Effector memory CD8-positive, alpha-beta T cell (primary cell): ENCODE results near the gene TMEM245.

ENCODE experiments used
- ATAC-seq: fragments of 150-1000 bp; cut with Tn5 transposase; replicated peaks from 2 replicates; pipeline ENCODE4 v1.10.0; 2021; ENCODE audit warnings: mild to moderate bottlenecking, moderate library complexity
- DNase-seq, 3 experiments: peaks; one replicate each; pipeline ENCODE4 v3.0.0; 2021
- H3K27ac Mint-ChIP-seq, 2 donors: one replicate each; pipeline ENCODE4 v1.8.0; 2022; ENCODE audit warnings: mild to moderate bottlenecking in 2 of 2, mixed read lengths in 2 of 2, moderate library complexity in 2 of 2
- H3K27me3 Mint-ChIP-seq, 2 donors: one replicate each; pipeline ENCODE4 v1.8.0; 2022; ENCODE audit warnings: mixed read lengths in 2 of 2
- H3K36me3 Mint-ChIP-seq: one replicate; pipeline ENCODE4 v1.8.0; 2022; ENCODE audit warnings: mild to moderate bottlenecking, moderate library complexity, mixed read lengths; ENCODE audit not compliant: insufficient read depth
- H3K4me1 Mint-ChIP-seq, 2 donors: one replicate each; pipeline ENCODE4 v1.8.0; 2022; ENCODE audit warnings: low read depth in 2 of 2, mixed read lengths in 2 of 2
- H3K4me3 Mint-ChIP-seq, 2 donors: one replicate each; pipeline ENCODE4 v1.8.0; 2022; ENCODE audit warnings: mild to moderate bottlenecking in 2 of 2, mixed read lengths in 2 of 2, moderate library complexity in 2 of 2
- H3K9me3 Mint-ChIP-seq, 2 donors: one replicate each; pipeline ENCODE4 v1.8.0; 2022; ENCODE audit warnings: mixed read lengths in 2 of 2

TMEM245 gene

DNA sequence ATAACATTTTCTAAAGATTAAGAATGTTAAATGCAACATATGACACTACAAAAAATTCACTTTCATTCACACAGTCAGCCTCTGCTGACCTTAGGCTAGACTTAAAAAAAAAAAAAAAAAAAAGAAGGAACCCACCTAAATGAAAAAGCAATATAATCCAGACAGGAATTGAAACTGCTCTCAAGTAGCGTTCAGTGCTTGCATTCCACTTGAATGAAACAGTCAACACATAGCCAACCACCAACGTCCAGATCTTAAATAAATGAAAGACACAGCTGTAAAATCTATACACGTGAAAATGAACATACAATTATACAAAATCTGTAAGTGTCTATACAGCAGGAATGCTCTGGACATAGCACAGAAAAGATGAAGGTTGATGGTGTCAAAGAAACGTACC is 11.4 kb downstream of the TMEM245 start:
- DNase-seq (no peak), ATAC-seq (no peak)
- peak overlapping the region; percentile 38 to 62 for H3K27ac Mint-ChIP-seq
- H3K27me3 Mint-ChIP-seq = no peaks in the 10 kb centered on the region
- H3K36me3 Mint-ChIP-seq = peaks cover 4% of the 10 kb centered on the region
- peaks cover 0 to 2% of the 10 kb centered on the region in 2 donors for H3K9me3 Mint-ChIP-seq
- H3K4me1 Mint-ChIP-seq = peaks cover 36 to 57% of the 10 kb centered on the region in 2 donors
- H3K4me3 Mint-ChIP-seq = no peak overlapping the region

DNA sequence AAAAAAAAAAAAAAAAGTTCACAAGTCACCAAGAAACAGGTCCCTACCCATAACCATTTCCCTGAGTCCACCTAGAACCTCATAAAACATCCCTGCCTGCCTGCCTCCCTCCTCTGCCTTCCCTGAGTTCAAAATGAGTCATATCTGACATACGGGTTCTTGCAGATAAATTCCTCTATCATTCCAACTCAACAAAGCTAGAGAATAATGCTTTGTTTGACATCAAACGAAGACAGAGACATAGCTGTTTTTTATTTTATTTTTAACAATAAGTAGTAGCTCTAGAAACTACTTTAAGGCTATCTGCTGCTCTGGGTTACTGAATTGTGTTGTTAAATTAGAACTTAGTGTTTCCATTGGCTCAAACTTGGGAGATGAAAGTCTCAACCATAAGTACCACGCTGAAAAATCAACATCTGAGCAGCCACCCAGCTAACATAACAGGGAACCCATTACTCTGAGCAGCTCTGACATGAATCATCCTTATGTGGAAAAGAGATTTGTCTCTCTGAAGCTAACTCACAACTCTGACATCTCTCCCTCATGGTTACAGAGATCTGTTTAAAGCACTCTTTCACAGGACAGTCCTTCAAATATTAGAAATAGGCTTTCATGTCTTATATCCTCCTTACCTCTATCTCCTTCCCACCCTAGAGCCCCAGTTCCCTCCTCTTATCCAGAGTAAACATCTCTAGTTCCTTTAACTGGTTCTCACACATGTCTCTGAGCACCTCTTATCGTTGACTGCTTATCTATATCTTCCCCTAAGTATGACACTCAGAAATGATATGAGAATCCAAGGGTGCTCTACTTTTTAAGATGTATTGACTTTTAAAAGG is 12.1 kb downstream of the TMEM245 start:
- H3K4me3 Mint-ChIP-seq = no peak overlapping the region

DNA sequence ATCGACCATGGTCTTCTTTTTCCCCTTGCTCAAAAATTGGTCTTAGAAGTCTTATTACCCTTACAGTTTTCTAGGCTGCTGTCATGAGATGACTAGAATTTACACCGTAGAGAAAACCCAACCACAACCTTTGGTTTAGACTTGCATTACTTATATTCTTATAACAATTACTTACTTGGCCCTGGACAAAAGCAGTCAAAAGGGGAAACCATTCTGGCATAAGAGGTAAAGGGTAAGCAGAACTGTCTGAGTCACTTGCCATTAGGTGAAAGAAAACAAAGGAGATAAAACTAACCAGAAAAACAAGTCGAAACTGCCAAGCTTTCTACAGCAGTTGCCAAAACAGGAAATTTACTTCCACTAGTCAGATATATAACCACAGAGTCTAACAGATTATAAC is 17.9 kb downstream of the TMEM245 start:
- H3K4me1 Mint-ChIP-seq = peaks cover 39 to 51% of the 10 kb centered on the region in 2 donors
- no peaks in the 10 kb centered on the region for H3K27me3 Mint-ChIP-seq
- peak overlapping the region; percentile 73 to 87 for H3K27ac Mint-ChIP-seq
- peaks cover 3% of the 10 kb centered on the region for H3K36me3 Mint-ChIP-seq
- peaks cover 0 to 2% of the 10 kb centered on the region in 2 donors for H3K9me3 Mint-ChIP-seq
- DNase-seq (no peak), ATAC-seq (peak; percentile 82)
- peak overlapping the region; percentile 45 to 70 for H3K4me3 Mint-ChIP-seq

More for the DNA sequence above, 12.1 kb downstream of the TMEM245 start:
- Mint-ChIP-seq H3K9me3 (peaks cover 0 to 2% of the 10 kb centered on the region in 2 donors), H3K27me3 (no peaks in the 10 kb centered on the region), H3K4me1 (peaks cover 41 to 55% of the 10 kb centered on the region in 2 donors), H3K36me3 (peaks cover 7% of the 10 kb centered on the region), H3K27ac (peak overlapping the region; percentile 62 to 86)
- DNase-seq = no peak
- ATAC-seq = no peak

DNA sequence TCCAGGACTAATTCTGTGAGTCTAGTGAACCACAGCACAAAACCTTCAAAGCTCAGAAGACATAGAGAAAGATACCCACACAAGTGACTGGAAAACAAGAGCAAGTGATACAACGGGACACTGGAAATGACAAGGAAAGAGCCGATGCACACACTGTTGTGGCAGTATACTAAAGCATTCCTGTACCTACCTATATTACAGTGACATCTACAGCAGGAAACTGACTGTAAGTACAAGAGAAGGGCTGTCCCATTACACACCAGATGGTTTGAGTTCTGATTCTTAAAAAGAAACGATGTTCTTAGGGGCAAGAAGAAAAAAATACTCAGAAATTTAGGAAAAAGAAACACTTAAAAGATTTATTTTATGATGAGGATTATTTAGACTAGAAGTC is 18.5 kb downstream of the TMEM245 start:
- Mint-ChIP-seq H3K27me3 (no peaks in the 10 kb centered on the region), H3K4me3 (peak overlapping the region; percentile 45 to 70), H3K27ac (peak overlapping the region; percentile 73 to 87), H3K36me3 (peaks cover 3% of the 10 kb centered on the region), H3K4me1 (peaks cover 40 to 53% of the 10 kb centered on the region in 2 donors), H3K9me3 (peaks cover 0 to 2% of the 10 kb centered on the region in 2 donors)
- ATAC-seq (peak; percentile 30), DNase-seq (no peak)

DNA sequence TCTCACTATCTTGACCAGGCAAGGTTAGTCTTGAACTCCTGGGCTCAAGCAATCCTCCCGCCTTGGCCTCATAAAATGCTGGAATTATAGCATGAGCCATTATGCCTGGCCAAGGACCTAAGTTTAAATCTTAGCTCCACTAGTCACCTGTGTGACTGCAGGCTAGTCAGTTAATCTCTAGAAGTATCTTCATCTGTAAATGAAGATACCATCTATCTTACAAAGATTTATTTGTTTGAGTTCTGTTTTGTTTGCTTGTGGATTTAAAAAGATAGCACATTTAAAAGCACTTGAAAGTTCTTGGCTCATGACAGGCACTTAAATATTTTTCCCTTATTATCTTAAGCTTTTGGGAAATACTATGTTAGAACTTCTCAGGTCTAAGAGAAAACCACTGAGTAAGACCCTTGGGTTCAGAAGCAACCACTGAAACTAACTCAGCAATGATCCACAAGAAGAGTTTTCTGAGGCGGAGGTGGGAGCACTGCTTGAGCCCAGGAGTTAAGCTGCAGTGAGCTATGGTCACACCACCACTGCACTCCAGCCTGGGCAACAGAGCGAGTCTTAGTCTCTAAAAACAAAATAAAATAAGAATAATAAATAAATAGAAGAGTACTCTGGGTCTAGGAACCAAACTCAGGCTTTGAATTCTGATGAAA is 19.1 kb downstream of the TMEM245 start:
- ATAC-seq = no peak

DNA sequence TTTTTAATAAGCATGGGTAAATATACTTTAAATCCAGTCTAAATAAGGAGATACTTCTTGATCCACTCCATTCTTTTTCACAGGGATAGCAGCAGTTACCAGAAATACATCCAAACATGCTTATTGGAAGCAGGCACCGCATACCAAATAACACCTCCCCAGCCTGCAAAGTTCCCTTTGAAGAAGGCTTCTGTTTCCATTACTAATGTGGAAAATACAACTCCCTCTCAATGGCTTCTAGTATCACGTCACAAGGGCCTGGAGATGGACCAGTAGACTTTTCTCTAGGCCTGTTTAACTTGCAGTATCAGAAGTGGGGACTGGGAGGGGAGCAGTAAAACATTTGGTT is 20.8 kb downstream of the TMEM245 start:
- no peak for ATAC-seq

More for the DNA sequence above, 19.1 kb downstream of the TMEM245 start:
- peaks cover 0 to 2% of the 10 kb centered on the region in 2 donors for H3K9me3 Mint-ChIP-seq
- no peaks in the 10 kb centered on the region for H3K27me3 Mint-ChIP-seq
- peak overlapping the region; percentile 45 to 70 for H3K4me3 Mint-ChIP-seq
- peak overlapping the region; percentile 73 to 87 for H3K27ac Mint-ChIP-seq
- H3K36me3 Mint-ChIP-seq = peaks cover 3% of the 10 kb centered on the region
- H3K4me1 Mint-ChIP-seq = peaks cover 42 to 57% of the 10 kb centered on the region in 2 donors
- no peak for DNase-seq

DNA sequence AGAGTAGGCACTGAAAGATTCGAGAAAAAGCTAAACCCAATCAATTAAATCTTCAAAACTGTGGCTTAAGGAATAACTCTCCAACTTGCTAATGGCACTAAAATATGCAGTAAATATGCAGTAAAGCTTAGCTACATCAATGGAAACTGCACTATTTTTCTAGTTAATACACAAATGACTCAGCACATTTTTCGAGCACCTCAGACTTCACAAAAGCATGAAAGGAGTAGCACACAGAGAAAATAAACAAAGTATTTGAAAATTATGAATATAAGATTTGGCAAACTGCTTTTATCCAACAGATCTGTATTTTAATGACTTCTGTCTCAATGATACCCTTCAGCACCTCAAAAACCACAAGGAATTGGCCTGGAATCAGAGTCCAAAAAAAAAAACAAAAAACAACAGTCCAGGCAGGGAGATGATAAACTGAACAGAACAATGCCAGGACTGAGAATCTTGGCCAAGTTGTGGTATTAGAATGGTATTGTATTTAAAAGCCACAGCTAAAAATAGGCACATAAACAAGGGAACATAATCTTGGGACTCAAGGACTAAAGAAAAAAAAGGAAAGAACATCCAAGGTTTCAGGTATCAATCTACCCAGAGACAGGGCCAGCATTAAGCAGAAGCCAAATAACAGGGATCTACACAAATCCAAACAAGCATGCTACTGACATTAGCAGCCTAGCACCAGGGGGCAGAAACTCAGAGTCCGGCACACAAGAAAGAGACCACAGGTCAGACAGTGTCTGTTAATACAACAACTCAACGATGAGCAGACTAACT is 21.4 kb downstream of the TMEM245 start:
- no peak for DNase-seq
- no peak for ATAC-seq
- Mint-ChIP-seq H3K36me3 (peaks cover 9% of the 10 kb centered on the region), H3K27me3 (no peaks in the 10 kb centered on the region), H3K4me1 (peaks cover 46 to 70% of the 10 kb centered on the region in 2 donors), H3K27ac (peak overlapping the region in 1 of 2 donors; percentile 81), H3K4me3 (no peak overlapping the region), H3K9me3 (no peaks in the 10 kb centered on the region)

More for the DNA sequence above, 20.8 kb downstream of the TMEM245 start:
- H3K27ac Mint-ChIP-seq = peak overlapping the region in 1 of 2 donors; percentile 81
- H3K27me3 Mint-ChIP-seq = no peaks in the 10 kb centered on the region
- peaks cover 9% of the 10 kb centered on the region for H3K36me3 Mint-ChIP-seq
- peaks cover 48 to 65% of the 10 kb centered on the region in 2 donors for H3K4me1 Mint-ChIP-seq
- peaks cover 0 to 2% of the 10 kb centered on the region in 2 donors for H3K9me3 Mint-ChIP-seq
- no peak overlapping the region for H3K4me3 Mint-ChIP-seq
- no peak for DNase-seq

DNA sequence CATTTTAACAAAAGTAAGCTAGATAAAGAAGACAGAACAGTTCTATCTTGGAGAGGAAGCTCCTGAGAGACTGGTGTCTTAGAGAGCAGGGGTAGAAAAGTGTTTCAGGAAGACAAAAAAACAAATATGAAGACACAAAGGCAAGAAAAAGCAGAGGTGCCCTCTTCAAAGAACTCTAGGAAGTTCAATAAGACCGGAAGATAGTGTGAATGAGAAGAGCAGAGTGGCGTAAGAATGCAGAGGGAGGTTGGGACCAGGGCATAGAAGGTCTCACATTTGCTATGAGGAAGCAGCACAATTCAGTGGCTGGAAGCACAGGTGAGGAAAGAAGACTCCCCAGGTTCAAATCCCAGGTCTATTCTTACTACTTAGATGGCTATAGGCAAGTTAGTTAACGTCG is 22.6 kb downstream of the TMEM245 start:
- H3K9me3 Mint-ChIP-seq = no peaks in the 10 kb centered on the region
- DNase-seq = no peak
- H3K27me3 Mint-ChIP-seq = no peaks in the 10 kb centered on the region
- H3K27ac Mint-ChIP-seq = peak overlapping the region in 1 of 2 donors; percentile 13
- no peak for ATAC-seq
- no peak overlapping the region for H3K4me3 Mint-ChIP-seq
- peaks cover 8% of the 10 kb centered on the region for H3K36me3 Mint-ChIP-seq
- peaks cover 39 to 70% of the 10 kb centered on the region in 2 donors for H3K4me1 Mint-ChIP-seq

DNA sequence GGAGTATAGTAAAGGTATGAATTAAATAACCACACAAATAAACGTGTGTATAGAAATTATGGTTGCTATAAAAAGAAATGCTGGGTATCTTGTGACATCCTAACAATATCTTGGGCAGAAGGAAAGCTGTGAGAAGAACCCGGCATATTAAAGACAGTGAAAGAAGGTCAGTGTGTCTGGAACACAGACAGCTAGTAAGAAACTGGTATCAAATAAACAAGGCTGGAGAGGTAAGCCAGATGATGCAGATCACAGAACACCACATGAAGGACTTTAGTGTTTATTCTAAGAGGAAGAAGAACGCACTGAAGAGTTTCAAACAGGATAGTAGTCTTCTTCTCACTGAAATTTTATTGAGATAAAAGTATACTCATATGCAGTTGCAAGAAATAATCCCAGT is 24.4 kb downstream of the TMEM245 start:
- Mint-ChIP-seq H3K27me3 (no peaks in the 10 kb centered on the region), H3K4me3 (no peak overlapping the region), H3K4me1 (peaks cover 28 to 57% of the 10 kb centered on the region in 2 donors), H3K36me3 (peaks cover 16% of the 10 kb centered on the region), H3K27ac (no peak overlapping the region), H3K9me3 (no peaks in the 10 kb centered on the region)
- ATAC-seq = no peak
- DNase-seq = no peak

DNA sequence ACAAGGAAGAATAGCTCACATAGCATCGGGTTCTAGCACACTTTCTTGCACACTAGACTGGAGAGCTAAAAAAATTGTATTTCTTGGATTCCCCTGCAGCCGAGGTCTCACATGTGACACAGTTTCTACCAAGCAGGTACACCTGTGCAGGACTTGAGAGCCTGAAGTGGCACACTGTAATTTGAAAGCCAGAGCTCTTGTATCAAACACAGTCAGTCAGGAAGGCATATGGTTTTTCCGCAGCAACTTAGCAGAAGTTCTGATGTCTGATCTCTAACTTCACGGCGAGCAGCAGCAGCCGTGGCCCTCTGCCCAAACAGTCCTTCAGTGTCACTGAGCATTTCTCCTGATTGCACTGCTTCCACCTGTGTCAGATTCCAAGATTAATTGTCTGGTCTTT is 25.5 kb downstream of the TMEM245 start:
- no peaks in the 10 kb centered on the region for H3K9me3 Mint-ChIP-seq
- H3K27ac Mint-ChIP-seq = no peak overlapping the region
- ATAC-seq (no peak), DNase-seq (no peak)
- no peaks in the 10 kb centered on the region for H3K27me3 Mint-ChIP-seq
- peaks cover 26 to 54% of the 10 kb centered on the region in 2 donors for H3K4me1 Mint-ChIP-seq
- H3K4me3 Mint-ChIP-seq = no peak overlapping the region
- H3K36me3 Mint-ChIP-seq = peaks cover 26% of the 10 kb centered on the region

DNA sequence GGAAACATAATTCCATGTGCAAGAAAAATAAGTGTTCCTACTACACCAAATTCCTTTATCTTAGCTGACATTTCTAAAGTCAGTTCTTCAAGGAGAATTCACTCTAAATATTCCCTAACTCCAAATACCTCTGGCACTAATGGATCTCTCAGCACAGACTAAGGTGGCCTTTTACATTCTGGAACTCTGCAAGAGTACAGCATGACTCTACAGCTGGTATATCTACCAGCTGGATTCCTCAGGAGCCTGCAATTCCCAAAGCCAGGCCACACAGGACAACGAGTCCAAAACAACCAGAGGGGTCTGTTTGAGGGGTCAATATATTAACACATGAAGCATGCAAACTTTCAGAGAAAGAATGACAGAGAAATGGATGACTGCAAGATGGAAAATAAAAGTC is 27.2 kb downstream of the TMEM245 start:
- no peak for DNase-seq
- Mint-ChIP-seq H3K27ac (peak overlapping the region in 1 of 2 donors; percentile 0), H3K4me3 (no peak overlapping the region), H3K27me3 (no peaks in the 10 kb centered on the region), H3K4me1 (peaks cover 17 to 40% of the 10 kb centered on the region in 2 donors), H3K36me3 (peaks cover 39% of the 10 kb centered on the region), H3K9me3 (no peaks in the 10 kb centered on the region)
- ATAC-seq = no peak

DNA sequence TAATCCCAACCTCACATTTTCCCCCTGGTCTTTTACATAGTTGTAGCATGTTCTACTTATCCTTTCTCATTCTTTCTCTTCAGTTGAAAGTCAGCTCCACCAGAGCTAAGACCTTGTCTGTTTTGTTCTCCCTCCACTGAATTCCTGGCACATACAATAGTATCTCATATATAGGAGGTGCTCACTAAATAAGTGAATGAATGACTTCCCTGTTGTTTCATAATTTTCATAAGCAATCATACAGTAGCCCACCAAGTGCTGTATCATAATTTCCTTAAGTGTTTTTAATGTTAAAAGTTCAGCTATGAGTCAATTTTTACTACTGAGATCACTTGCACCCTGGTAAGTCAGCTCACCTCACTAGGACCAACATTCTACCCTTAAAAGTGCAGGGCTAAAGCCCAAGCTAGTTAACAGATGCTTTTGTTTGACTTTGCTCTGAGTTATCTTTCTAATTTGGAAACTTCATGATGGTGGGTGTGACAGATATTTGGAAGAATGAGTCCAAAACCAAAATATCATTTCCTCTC is 27.6 kb downstream of the TMEM245 start:
- H3K4me3 Mint-ChIP-seq = no peak overlapping the region
- peaks cover 39% of the 10 kb centered on the region for H3K36me3 Mint-ChIP-seq
- no peak for DNase-seq
- ATAC-seq = no peak
- H3K4me1 Mint-ChIP-seq = peaks cover 16 to 38% of the 10 kb centered on the region in 2 donors
- H3K27ac Mint-ChIP-seq = no peak overlapping the region
- no peaks in the 10 kb centered on the region for H3K9me3 Mint-ChIP-seq
- H3K27me3 Mint-ChIP-seq = no peaks in the 10 kb centered on the region

DNA sequence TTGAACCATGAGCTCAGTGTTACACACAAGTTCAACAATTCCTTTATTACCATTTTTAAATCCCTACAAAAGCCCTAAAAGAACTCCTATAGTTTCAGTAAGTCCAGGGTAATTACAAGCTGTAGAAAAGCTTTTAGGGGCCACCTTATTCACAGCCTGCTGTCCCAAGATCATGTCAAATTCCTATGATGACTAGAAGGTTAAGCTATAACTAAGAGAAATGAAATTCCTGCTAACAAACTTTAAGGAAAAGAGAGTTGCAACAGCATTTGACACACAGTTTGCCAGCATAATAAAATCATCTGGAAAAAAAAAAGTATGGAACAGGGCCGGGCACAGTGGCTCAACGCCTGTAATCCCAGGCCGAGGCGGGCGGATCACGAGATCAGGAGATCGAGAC is 31.5 kb downstream of the TMEM245 start:
- peaks cover 45% of the 10 kb centered on the region for H3K36me3 Mint-ChIP-seq
- no peak overlapping the region for H3K27ac Mint-ChIP-seq
- peaks cover 3 to 21% of the 10 kb centered on the region in 2 donors for H3K4me1 Mint-ChIP-seq
- DNase-seq (no peak), ATAC-seq (no peak)
- H3K9me3 Mint-ChIP-seq = no peaks in the 10 kb centered on the region
- H3K27me3 Mint-ChIP-seq = no peaks in the 10 kb centered on the region
- no peak overlapping the region for H3K4me3 Mint-ChIP-seq
